HG03196 (cell line): ENCODE data around the gene HTT.

Source experiments
- ATAC-seq: cut with Tn5 transposase; IDR thresholded peaks from one replicate; pipeline ENCODE4 v1.9.1; 2021; ENCODE audit not compliant: unreplicated experiment

Gene HTT

GRCh38 chr4:3198906-3199305 is 124.4 kb downstream of the HTT start:
- no peak for ATAC-seq

DNA sequence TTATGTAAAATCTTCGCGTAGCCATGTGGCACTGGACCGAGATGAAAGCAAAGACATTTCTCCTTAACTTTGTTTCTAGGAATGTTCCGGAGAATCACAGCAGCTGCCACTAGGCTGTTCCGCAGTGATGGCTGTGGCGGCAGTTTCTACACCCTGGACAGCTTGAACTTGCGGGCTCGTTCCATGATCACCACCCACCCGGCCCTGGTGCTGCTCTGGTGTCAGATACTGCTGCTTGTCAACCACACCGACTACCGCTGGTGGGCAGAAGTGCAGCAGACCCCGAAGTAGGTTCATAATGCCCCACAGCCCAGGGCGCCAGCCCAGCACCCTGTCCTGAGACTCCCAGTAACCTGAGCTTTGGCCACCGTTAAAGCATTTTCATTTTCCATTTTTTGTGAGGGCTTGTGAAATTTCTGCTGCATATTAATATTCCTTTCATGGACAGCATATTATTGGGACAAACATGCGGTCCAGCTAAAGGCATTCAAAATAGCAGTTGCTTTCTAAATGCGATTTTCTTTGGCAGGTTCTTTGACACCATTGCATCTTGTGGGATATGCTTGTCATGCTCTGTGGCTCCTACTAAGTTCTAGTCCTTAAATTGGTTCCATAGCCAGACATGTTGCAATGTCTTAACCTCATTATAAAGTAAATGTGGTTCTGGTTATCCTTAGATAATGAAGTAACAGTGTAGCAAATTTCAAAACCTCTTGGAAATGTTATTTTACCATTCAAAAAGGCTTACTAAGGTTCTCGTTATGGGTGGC is 125.4 kb downstream of the HTT start:
- ATAC-seq: no peak

DNA sequence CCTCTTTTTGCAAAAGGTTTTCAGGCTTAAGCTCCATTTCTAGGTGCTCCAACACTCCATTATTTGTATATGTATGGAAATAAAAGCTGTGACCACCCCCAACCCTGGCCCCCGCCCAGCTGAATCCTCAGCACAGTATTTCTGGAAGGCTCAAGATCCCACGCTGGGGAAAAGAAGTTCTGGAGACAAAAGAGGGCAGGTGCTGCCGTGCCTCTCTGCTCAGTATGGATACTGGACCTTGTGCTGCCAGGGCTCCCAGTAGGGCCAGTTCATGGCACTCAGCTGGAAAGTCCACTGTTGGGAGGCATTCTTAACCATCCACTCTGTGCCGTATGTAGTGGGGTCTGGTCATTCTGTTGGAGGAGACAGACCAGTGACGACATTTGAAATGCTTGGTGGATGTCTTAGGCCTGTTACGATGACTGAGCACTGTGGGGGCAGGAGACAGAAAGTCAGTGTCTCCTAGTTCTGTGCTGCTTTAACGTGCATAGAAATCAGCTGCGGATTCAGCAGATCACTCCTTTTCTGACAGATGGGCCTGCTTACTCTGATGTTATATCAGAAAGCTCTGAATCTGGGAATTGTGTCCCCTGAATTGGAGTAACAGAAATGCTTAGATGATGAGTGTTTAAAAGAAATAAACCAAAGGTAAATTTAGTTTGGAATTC is 126.1 kb downstream of the HTT start:
- no peak for ATAC-seq

DNA sequence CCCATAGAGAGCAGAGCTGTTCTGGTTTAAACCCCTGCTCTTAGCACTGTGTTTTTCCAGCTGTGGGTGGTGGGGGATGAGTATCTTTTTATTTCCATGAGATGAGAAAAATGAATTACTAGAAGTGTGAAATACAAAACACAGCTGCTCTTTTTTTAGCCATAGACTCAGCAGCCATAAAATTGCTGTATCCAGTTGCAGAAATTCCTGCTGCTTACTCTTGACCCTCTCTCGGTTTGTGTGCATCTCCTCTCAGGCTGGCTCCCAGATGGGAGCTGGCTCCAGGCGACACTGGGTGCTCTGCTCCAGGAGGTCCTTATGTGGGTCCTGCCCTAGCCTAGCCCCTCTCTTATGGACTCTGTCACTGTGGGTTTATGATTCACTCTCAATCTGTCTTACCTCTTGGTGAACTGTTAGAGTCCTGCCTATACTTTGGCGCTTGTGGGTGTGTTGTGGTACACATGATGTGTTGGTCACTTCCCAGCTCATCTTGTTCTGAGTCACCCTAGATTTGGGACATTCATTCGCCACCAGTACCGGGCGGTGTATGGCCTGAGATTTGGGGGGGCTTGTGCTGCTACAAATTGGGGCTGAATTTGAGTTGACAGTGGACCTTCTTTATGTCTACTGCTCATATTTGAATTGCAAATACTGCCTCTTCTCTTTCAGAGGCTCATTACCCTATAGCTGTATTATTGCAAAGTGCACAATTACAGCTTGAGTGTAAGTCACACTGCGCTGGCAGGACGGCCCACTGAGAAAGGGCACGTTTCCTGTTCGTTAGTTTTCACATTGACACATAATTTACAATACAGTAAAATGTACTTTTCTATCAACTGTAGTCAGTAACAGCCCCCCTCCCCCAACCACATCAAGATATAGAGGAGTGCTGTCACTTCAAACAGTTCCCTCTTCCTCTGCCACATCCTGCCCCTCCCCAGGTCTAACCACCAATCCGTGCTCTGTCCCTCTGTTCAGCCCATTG is 127.5 kb downstream of the HTT start:
- no peak for ATAC-seq

GRCh38 chr4:3202836-3203820 is 128.6 kb downstream of the HTT start:
- no peak for ATAC-seq

- no peak for ATAC-seq
These were observed 129.5 kb downstream of the HTT start for GRCh38 chr4:3203971-3204431.

- no peak for ATAC-seq
These were observed 131.5 kb downstream of the HTT start for GRCh38 chr4:3205995-3206394.

DNA sequence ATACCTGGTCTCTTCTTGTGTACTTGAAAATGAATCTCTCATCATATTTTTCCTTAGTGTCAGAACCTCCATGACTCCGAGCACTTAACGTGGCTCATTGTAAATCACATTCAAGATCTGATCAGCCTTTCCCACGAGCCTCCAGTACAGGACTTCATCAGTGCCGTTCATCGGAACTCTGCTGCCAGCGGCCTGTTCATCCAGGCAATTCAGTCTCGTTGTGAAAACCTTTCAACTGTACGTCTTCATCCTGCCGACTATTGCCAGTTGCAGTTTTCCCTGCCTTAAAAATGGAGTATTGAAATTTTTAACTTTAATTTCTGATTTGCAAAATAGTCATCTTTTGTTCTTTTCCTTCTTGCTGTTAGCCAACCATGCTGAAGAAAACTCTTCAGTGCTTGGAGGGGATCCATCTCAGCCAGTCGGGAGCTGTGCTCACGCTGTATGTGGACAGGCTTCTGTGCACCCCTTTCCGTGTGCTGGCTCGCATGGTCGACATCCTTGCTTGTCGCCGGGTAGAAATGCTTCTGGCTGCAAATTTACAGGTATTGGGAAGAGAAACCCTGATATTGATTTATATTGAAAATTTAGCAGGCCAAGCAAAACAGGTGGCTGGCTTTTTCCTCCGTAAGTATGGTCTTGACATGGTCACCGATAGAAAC is 132.1 kb downstream of the HTT start:
- no peak for ATAC-seq

- no peak for ATAC-seq
These were observed 133.1 kb downstream of the HTT start for GRCh38 chr4:3207531-3208037.

GRCh38 chr4:3208826-3209225 is 134.3 kb downstream of the HTT start:
- no peak for ATAC-seq

- no peak for ATAC-seq
These were observed 135.3 kb downstream of the HTT start for GRCh38 chr4:3209551-3210325.

DNA sequence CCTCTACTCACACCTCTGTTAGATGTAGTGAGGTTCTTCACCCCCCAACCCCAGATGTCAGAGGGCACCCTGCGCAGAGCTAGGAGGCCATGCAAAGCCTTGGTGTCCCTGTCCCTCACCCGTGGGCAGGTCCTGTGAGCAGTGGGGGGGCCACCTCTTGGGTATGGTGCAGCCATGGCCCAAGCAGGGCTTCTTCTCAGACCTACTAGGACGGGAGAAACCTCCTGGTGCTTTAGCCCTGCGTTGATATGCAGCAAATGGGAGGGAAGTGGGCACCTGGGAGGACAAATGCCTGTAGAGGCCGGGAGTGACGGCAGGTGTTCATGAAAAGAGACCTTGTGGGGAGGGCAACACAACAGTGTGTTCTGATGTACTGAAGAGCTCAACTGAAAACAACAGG is 136.0 kb downstream of the HTT start:
- ATAC-seq: no peak

DNA sequence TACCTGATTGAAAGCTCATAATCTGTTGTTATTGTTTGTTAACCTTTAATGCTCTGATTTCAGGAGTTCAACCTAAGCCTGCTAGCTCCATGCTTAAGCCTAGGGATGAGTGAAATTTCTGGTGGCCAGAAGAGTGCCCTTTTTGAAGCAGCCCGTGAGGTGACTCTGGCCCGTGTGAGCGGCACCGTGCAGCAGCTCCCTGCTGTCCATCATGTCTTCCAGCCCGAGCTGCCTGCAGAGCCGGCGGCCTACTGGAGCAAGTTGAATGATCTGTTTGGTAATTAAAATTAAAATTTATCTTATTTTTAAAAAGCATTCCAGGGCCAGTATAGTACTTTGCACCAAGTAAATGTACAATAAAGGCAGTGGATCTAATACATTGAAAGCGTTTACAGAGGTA is 137.4 kb downstream of the HTT start:
- ATAC-seq: no peak

- no peak for ATAC-seq
These were observed 138.1 kb downstream of the HTT start for GRCh38 chr4:3212391-3213105.

DNA sequence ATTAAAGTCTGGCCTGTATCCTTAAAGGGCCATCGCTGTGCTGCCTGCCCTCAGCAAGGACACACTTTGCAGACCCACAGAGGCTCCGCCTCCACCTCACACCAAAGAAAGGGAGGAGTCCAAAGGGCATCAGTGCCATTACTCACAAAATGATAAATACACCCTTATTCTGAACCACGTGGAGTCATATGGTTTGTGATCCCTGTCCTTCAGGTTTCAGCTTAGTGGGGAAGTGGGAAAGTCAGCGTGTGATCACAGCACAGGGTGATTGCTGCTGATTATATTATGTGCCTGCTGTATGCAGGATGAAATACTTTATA is 138.6 kb downstream of the HTT start:
- no peak for ATAC-seq

DNA sequence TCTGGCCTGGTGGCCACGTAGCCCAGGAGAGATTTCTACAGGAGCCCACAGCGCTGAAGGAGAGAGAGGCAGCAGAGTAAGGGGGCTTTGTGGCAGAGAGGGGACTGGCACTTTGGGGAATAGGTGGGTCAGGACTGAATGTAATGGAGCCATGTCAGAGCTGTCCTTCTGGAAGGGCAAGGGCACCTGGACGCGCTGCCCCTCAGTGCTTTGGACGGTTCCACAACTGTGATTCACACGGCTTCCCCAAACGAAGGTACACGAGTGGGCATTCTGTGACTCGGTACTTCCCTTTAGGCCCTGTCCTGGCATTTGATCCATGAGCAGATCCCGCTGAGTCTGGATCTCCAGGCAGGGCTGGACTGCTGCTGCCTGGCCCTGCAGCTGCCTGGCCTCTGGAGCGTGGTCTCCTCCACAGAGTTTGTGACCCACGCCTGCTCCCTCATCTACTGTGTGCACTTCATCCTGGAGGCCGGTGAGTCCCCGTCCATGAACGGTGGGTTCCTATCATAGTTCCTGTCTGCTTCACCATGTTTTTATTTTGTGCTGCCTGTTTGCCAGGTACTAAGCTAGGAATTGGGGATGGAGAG is 139.3 kb downstream of the HTT start:
- no peak for ATAC-seq

DNA sequence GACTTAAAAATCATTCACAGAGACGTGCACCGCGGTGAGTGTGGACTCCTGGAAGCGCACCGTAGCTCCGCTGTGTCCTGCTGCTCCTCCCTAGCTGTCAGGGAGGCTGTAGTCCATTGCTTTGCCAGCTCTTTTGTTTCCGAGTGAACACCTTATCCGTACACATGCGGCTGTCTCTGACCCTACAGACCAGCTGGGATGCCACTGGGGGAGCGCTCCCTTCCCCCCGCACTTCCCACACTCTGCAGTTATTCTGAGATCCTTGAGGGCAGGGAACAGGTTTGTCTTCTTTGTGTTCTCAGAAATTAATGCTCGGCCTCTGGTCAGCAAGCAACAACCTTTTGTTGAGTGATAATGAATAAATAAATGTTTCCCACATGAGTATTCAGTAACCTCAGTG is 140.8 kb downstream of the HTT start:
- no peak for ATAC-seq

GRCh38 chr4:3215733-3216132 is 141.3 kb downstream of the HTT start:
- ATAC-seq: no peak
